HFFc6 (cell line): Measurements from ENCODE around the gene PHKA2. TPM values are rescaled to one million over a fixed set of nuclear protein-coding genes. Genes with fewer than 3 reads are reported as not detected.

Source experiments
- DNase-seq: peaks from one replicate; pipeline ENCODE4 v3.0.0-alpha.2; 2018
- H3K27ac Mint-ChIP-seq: 2 replicates; pipeline ENCODE4 v1.8.0; 2020; ENCODE audit warnings: mild to moderate bottlenecking, mixed read lengths
- H3K27me3 Mint-ChIP-seq: 2 replicates; pipeline ENCODE4 v1.8.0; 2021; ENCODE audit warnings: mild to moderate bottlenecking, moderate library complexity, mixed read lengths; ENCODE audit not compliant: insufficient read depth
- H3K36me3 Mint-ChIP-seq: 2 replicates; pipeline ENCODE4 v1.8.0; 2021; ENCODE audit warnings: low read depth, mixed read lengths
- H3K4me1 Mint-ChIP-seq: 2 replicates; pipeline ENCODE4 v1.8.0; 2020; ENCODE audit warnings: low read depth, mixed read lengths
- H3K4me3 Mint-ChIP-seq: 2 replicates; pipeline ENCODE4 v1.8.0; 2020; ENCODE audit warnings: mild to moderate bottlenecking, moderate library complexity, mixed read lengths
- H3K9me3 Mint-ChIP-seq: 2 replicates; pipeline ENCODE4 v1.8.0; 2020; ENCODE audit warnings: mild to moderate bottlenecking, mixed read lengths
- total RNA-seq, 6 experiments: library from RNA; stranded (reverse); fragmentation: NEBNext Ultra II Directional; extraction: Animal tissue kit (Norgen Biotek cat#: 25700); gene quantifications; 2 replicates in 1 of 6; 3 replicates in 5 of 6; pipeline ENCODE4 v1.2.3, GENCODE V29; 2021
- TF ChIP-seq, protein P1 (sequence below): fragments of 200-600 bp; sonication (generic); IDR thresholded peaks from 2 replicates; pipeline ENCODE4 v1.5.0; 2021; ENCODE audit warnings: antibody characterized with exemption, mild to moderate bottlenecking

Gene PHKA2
- total RNA-seq, 6 experiments from 2014 or later, result 12.2 to 18.2 (median 16.9) TPM

GRCh38 chrX:18884916-18885315 lies 99.0 kb downstream of the PHKA2 start:
- no peak for DNase-seq
- no peak overlapping the region for H3K4me3 Mint-ChIP-seq
- peaks cover under 1% of the 10 kb centered on the region; the same call in 1 of the 2 replicates for H3K27me3 Mint-ChIP-seq
- H3K9me3 Mint-ChIP-seq, result 0 out of 2 replicates have a peak, but pooled peaks cover 4% of the 10 kb centered on the region
- TF ChIP-seq, protein P1, sequence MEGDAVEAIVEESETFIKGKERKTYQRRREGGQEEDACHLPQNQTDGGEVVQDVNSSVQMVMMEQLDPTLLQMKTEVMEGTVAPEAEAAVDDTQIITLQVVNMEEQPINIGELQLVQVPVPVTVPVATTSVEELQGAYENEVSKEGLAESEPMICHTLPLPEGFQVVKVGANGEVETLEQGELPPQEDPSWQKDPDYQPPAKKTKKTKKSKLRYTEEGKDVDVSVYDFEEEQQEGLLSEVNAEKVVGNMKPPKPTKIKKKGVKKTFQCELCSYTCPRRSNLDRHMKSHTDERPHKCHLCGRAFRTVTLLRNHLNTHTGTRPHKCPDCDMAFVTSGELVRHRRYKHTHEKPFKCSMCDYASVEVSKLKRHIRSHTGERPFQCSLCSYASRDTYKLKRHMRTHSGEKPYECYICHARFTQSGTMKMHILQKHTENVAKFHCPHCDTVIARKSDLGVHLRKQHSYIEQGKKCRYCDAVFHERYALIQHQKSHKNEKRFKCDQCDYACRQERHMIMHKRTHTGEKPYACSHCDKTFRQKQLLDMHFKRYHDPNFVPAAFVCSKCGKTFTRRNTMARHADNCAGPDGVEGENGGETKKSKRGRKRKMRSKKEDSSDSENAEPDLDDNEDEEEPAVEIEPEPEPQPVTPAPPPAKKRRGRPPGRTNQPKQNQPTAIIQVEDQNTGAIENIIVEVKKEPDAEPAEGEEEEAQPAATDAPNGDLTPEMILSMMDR, result no peak
- H3K36me3 Mint-ChIP-seq, result no peaks in the 10 kb centered on the region
- H3K4me1 Mint-ChIP-seq, result peaks cover 18% of the 10 kb centered on the region
- H3K27ac Mint-ChIP-seq, result no peak overlapping the region

DNA sequence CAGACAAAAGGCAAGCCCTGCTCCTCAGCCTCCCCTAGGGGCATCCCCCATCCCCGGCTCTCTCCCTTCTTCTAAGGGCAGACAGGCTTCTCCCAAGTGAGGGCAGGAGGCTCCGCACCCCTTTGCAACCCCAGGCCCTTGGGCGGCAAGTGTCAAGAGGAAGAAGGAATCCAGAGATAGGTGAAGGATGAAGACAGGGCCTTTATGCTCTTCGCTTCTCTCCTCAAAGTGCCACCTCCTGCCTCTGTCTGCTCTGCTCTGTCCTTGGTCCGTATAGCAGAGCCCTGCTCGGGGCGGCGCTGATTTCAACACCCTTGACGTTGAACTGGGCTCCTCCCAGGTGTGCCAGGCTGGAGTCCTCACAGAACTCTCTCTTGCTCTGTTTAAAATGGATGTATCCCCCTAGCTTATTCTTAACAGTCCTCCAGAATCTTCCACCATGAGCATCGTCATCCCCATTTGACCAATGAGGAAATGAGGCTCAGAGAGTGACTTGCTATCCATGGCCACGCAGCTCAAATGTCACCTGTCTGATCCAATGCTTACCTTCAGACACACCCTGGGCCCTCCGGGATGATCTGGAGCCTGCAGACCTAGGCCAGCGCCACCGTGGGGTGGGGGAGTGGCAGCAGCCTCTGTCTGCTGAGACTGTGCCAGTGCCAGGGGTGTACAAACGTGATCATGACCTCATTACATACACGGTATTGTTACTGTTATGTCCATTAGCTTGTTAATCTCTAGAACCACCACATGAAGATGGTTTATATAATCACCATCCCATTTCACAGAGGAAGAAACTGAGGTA lies 99.8 kb downstream of the PHKA2 start:
- H3K27ac Mint-ChIP-seq, result no peak overlapping the region
- no peak for DNase-seq

DNA sequence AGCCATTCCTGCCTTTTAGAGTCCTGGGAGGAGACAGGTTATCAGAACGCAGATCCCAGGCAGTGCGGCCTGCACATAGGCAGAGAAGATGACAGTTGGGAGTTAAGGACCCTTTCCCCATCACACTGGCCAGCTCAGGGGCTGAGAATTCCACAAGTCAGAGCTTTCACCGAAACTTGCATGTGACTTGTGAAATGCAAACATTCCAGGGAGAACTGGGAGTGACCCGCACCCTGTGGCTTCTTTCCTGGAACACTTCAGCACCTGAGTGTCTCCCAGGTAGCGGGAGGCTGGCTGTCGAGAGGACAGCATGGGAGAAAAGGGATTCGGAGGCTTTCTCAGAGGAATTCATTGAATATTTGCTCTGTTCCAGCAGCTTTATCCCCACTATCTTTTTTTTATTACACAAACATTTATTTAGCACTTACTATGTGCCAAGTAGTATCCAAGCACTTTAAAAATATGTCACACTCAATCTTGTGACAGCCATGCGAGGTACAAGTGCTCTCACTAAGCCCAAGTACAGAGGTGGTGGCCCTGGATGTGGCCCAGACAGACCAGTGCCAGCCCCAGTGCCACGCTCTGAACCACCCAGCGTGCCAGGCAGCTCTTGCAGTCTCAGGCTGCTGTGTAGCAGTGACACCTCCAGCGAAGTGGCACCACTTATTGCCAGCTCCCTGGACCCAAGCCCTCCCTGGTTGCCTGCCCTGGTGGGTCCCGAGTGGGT lies 100.5 kb downstream of the PHKA2 start:
- H3K4me3 Mint-ChIP-seq, result no peak overlapping the region
- no peak for DNase-seq
- peaks cover 18% of the 10 kb centered on the region for H3K4me1 Mint-ChIP-seq
- H3K9me3 Mint-ChIP-seq, result 0 out of 2 replicates have a peak, but pooled peaks cover 4% of the 10 kb centered on the region
- H3K27me3 Mint-ChIP-seq, result peaks cover 14% of the 10 kb centered on the region
- H3K36me3 Mint-ChIP-seq, result no peaks in the 10 kb centered on the region
- no peak overlapping the region for H3K27ac Mint-ChIP-seq
- TF ChIP-seq, protein P1, result no peak

More for the DNA sequence above, 99.8 kb downstream of the PHKA2 start:
- H3K36me3 Mint-ChIP-seq, result no peaks in the 10 kb centered on the region
- peaks cover 8% of the 10 kb centered on the region for H3K27me3 Mint-ChIP-seq
- 0 out of 2 replicates have a peak, but pooled peaks cover 4% of the 10 kb centered on the region for H3K9me3 Mint-ChIP-seq
- no peak overlapping the region for H3K4me3 Mint-ChIP-seq
- TF ChIP-seq, protein P1, result no peak
- peaks cover 18% of the 10 kb centered on the region for H3K4me1 Mint-ChIP-seq

DNA sequence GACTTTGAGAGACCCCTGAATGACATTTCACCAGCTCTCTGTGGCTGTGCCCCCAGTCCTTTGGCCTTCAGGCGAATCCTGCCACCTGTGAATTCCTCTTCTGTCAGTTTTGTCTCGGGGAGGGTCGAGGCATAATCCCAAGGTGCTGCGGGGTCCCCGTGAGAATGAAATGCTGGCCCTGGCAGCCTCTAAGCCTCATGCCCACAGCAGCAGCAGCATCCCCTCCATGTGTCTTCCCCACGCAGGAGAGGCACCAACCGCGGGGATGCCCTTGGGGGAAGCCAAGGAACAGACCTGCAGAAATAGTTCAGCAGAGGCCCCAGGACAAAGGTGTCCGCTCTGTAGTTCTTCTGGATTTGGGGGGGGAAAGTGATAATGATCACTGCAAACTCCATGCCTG lies 104.8 kb downstream of the PHKA2 start:
- DNase-seq, result no peak
- H3K9me3 Mint-ChIP-seq, result 0 out of 2 replicates have a peak, but pooled peaks cover 4% of the 10 kb centered on the region

DNA sequence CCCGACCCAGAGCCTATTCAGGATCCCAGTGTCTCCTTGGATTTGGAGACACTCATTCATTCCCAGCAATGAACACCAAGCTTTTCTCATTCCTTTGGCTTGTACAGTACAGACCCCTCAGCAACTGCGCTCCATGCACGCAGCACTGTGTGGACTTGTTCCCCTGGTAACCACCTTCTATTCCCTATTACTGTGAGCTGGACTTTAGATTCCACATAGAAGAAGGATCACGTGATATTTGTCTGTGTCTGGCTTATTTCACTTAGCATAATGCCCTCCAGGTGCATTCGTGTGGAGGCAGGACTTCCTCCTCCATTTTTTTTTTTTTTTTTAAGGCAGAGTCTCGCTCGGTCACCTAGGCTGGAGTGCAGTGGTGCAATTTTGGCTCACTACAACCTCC lies 106.4 kb downstream of the PHKA2 start:
- H3K9me3 Mint-ChIP-seq, result 0 out of 2 replicates have a peak, but pooled peaks cover 3% of the 10 kb centered on the region
- peaks cover 10% of the 10 kb centered on the region for H3K4me1 Mint-ChIP-seq
- no peak overlapping the region for H3K27ac Mint-ChIP-seq
- no peak overlapping the region for H3K4me3 Mint-ChIP-seq
- TF ChIP-seq, protein P1, result no peak
- no peak for DNase-seq
- no peaks in the 10 kb centered on the region for H3K36me3 Mint-ChIP-seq
- H3K27me3 Mint-ChIP-seq, result peaks cover 34% of the 10 kb centered on the region

More for the DNA sequence above, 104.8 kb downstream of the PHKA2 start:
- no peak overlapping the region for H3K4me3 Mint-ChIP-seq
- TF ChIP-seq, protein P1, result no peak
- H3K4me1 Mint-ChIP-seq, result no peaks in the 10 kb centered on the region
- no peak overlapping the region for H3K27ac Mint-ChIP-seq
- H3K27me3 Mint-ChIP-seq, result peaks cover 32% of the 10 kb centered on the region
- H3K36me3 Mint-ChIP-seq, result no peaks in the 10 kb centered on the region
